Measurements from ENCODE around the gene VMAC.

DNA sequence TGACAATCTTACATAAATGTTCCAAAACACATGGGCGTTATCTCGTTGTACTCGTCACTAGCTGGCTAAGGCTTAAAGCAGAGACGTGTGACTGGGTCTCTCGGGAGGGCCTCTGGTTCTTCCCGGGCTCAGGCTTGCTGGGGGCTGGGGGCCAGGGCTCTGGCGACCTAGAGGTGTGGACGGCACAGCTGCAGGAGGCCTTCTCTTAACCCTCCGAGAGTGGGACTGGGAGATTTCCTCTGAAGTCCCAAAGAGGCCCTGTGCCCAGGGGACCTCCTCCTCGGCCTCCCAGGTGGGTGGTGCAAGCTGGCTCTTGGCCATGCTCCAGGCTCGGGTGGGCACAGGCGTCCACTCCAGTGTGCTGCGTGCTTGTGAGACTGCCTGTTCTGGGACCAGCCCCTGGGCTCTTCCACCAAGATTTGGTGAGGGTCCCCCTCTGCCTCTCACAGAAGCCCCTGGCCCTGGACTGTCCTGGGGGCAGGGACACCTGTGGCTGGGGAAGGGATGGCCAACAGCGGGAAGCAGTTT, 11.6 kb downstream of the VMAC start:
- TF ChIP-seq EZH2phosphoT487 (IDR thresholded peaks at IDR 0.05; ENCODE audit: insufficient read depth, low read depth), result no peak
- TF ChIP-seq EZH2 (IDR thresholded peaks at IDR 0.05; ENCODE audit: insufficient read depth, poor library complexity, severe bottlenecking), result no peak

Measured in GM23248 (cell line).